Ishikawa (cell line): ENCODE data around the gene SPRY4.

Experiments
- CEBPB ChIP-seq: IDR thresholded peaks from 2 replicates; pipeline ENCODE4 v1.6.1; 2012
- CREB1 ChIP-seq: IDR thresholded peaks from 2 replicates; pipeline ENCODE4 v1.6.1; 2012; ENCODE audit warnings: low read depth
- EGR1 ChIP-seq: IDR thresholded peaks from 2 replicates; pipeline ENCODE4 v1.6.1; 2012
- EP300 ChIP-seq: IDR thresholded peaks from 2 replicates; pipeline ENCODE4 v1.6.1; 2012; ENCODE audit warnings: borderline replicate concordance
- FOXM1 ChIP-seq: IDR thresholded peaks from 2 replicates; pipeline ENCODE4 v1.6.1; 2012; ENCODE audit warnings: low read depth, borderline replicate concordance
- NFIC ChIP-seq: IDR thresholded peaks from 2 replicates; pipeline ENCODE4 v1.6.1; 2012
- RAD21 ChIP-seq: IDR thresholded peaks from 2 replicates; pipeline ENCODE4 v1.6.1; 2012; ENCODE audit warnings: low read depth
- REST ChIP-seq: IDR thresholded peaks from 2 replicates; pipeline ENCODE4 v1.6.1; 2012; ENCODE audit warnings: low read depth, mild to moderate bottlenecking
- TAF1 ChIP-seq: IDR thresholded peaks from 2 replicates; pipeline ENCODE4 v1.6.1; 2012; ENCODE audit warnings: low read depth, mild to moderate bottlenecking
- TCF12 ChIP-seq: IDR thresholded peaks from 2 replicates; pipeline ENCODE4 v1.6.1; 2012; ENCODE audit warnings: low read depth
- TEAD4 ChIP-seq: IDR thresholded peaks from 2 replicates; pipeline ENCODE4 v1.6.1; 2012
- YY1 ChIP-seq: IDR thresholded peaks from 2 replicates; pipeline ENCODE4 v1.6.1; 2012; ENCODE audit warnings: low read depth
- ZBTB7A ChIP-seq: IDR thresholded peaks from 2 replicates; pipeline ENCODE4 v1.6.1; 2012; ENCODE audit warnings: low read depth
- TF ChIP-seq, protein P1 (sequence below): IDR thresholded peaks from 2 replicates; pipeline ENCODE4 v1.6.1; 2012
- TF ChIP-seq, protein P2 (sequence below): IDR thresholded peaks from 2 replicates; pipeline ENCODE4 v1.6.1; 2012

Gene SPRY4

GRCh38 chr5:142324871-142325724 is at the start of gene SPRY4:
TSS of gene SPRY4 (minus strand) at chr5:142325021. CDS start at chr5:142315108, 9,913 bp downstream.
- TF ChIP-seq CEBPB (peak; percentile 99), ZBTB7A (no peak; the same call in 1 of the 2 replicates), CREB1 (no peak), REST (no peak), NFIC (no peak; the same call in 1 of the 2 replicates), FOXM1 (no peak; the same call in 1 of the 2 replicates), TEAD4 (0 out of 2 replicates have a peak, but pooled peaks have one; percentile 36), YY1 (no peak; the same call in 1 of the 2 replicates), TAF1 (peak; percentile 89), EP300 (no peak; the same call in 1 of the 2 replicates), RAD21 (peak; percentile 2), TCF12 (peak; percentile 8; the same call in 1 of the 2 replicates), EGR1 (no peak)
- TF ChIP-seq, protein P1, sequence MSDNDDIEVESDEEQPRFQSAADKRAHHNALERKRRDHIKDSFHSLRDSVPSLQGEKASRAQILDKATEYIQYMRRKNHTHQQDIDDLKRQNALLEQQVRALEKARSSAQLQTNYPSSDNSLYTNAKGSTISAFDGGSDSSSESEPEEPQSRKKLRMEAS = peak; percentile 71
- TF ChIP-seq, protein P2, sequence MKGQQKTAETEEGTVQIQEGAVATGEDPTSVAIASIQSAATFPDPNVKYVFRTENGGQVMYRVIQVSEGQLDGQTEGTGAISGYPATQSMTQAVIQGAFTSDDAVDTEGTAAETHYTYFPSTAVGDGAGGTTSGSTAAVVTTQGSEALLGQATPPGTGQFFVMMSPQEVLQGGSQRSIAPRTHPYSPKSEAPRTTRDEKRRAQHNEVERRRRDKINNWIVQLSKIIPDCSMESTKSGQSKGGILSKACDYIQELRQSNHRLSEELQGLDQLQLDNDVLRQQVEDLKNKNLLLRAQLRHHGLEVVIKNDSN = no peak

GRCh38 chr5:142368529-142368928 is 43.7 kb upstream of the SPRY4 start:
- TF ChIP-seq EP300 (peak; percentile 70; the same call in 1 of the 2 replicates), TEAD4 (peak; percentile 55)
- TF ChIP-seq, protein P2 = no peak

GRCh38 chr5:142366007-142366406 is 41.2 kb upstream of the SPRY4 start:
- no peak for TF ChIP-seq RAD21

DNA sequence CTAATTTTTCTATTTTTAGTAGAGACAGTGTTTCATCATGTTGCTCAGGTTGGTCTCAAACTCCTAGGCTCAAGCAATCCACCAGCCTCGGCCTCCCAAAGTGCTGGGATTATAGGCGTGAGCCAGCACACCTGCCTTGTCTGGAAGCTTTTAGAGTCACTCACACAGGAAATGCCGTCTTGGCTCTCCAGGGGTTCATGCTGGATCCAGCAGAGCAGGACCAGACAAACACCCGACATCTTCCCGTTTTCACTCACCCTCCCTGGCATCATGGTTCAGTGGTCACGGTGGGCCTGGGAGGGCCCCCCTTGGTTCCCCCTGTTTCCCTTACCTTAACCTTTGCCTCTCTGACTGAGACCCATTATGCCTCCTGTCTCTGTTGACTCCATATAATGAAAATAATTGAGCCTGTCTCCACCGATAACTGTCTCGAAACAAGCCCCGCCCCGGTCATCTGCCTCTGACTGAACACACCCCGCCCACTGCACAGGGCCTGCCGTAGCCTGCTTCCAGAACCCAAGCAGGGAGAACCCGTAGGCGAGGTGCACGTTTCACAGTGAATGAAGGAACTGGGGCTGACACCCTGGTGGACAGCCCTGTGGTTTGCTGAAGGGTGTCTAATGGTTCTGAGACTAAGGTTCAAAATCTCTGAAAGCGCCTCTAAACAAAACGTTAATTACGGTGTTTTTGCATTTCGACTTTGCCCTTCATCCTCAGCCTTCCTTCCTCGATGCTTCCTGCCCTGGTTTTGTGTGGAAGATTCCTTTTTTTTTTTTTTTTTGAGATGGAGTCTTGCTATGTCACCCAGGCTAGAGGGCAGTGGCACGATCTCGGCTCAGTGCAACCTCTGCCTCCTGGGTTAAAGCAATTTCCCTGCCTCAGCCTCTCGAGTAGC is 39.7 kb upstream of the SPRY4 start:
- TF ChIP-seq TAF1 = peak; percentile 27; the same call in 1 of the 2 replicates
- TF ChIP-seq, protein P1 = no peak
- TF ChIP-seq YY1 = peak; percentile 40; the same call in 1 of the 2 replicates
- TF ChIP-seq CREB1 = no peak
- no peak for TF ChIP-seq EGR1
- TF ChIP-seq, protein P2 = peak; percentile 29; the same call in 1 of the 2 replicates
- no peak for TF ChIP-seq RAD21
- peak; percentile 3; the same call in 1 of the 2 replicates for TF ChIP-seq CEBPB
- peak; percentile 82; the same call in 1 of the 2 replicates for TF ChIP-seq ZBTB7A
- peak; percentile 84 for TF ChIP-seq FOXM1
- no peak for TF ChIP-seq REST
- TF ChIP-seq TEAD4 = peak; percentile 69
- TF ChIP-seq NFIC = peak; percentile 76
- peak; percentile 93 for TF ChIP-seq EP300
- TF ChIP-seq TCF12 = peak; percentile 96

GRCh38 chr5:142363619-142363963 is 38.8 kb upstream of the SPRY4 start:
- TF ChIP-seq RAD21 = no peak
- no peak for TF ChIP-seq TCF12
- TF ChIP-seq FOXM1 = no peak
- no peak for TF ChIP-seq ZBTB7A
- no peak for TF ChIP-seq CEBPB
- TF ChIP-seq NFIC = no peak
- TF ChIP-seq YY1 = no peak
